ENCODE results near the gene AFF4. TPM values are rescaled to one million over a fixed set of nuclear protein-coding genes. Genes with fewer than 3 reads are reported as not detected.

Gene AFF4
- total RNA-seq, 2 experiments from 2014 or later = 19.4 to 19.9 TPM

- DNase-seq = no peak
- TF ChIP-seq CTCF (IDR thresholded peaks at IDR 0.05) = no peak
- peaks cover 19% of the 10 kb centered on the region for H3K36me3 Mint-ChIP-seq (ENCODE audit: low read depth)
- no peaks in the 10 kb centered on the region for H3K27me3 Mint-ChIP-seq
- H3K4me1 Mint-ChIP-seq (ENCODE audit: low read depth) = peaks cover 4% of the 10 kb centered on the region
- intact Hi-C loops (cut with micrococcal nuclease) = no loop called here
- H3K9me3 Mint-ChIP-seq = no peaks in the 10 kb centered on the region
- no peak for ATAC-seq
- no peak overlapping the region for H3K27ac Mint-ChIP-seq
- H3K4me3 Mint-ChIP-seq = no peak overlapping the region
- POLR2A ChIA-PET = no interaction called here
- CTCF ChIA-PET = no interaction called here
Observed at GRCh38 chr5:132916086-132916485, 47.3 kb downstream of the AFF4 start.

GRCh38 chr5:132915681-132916080 is 47.8 kb downstream of the AFF4 start:
- DNase-seq (no peak), ATAC-seq (no peak)
- H3K27me3 Mint-ChIP-seq = no peaks in the 10 kb centered on the region
- ChIA-PET POLR2A (no interaction called here), CTCF (no interaction called here)
- TF ChIP-seq CTCF (IDR thresholded peaks at IDR 0.05) = no peak
- peaks cover 4% of the 10 kb centered on the region for H3K4me1 Mint-ChIP-seq (ENCODE audit: low read depth)
- no peak overlapping the region for H3K27ac Mint-ChIP-seq
- H3K36me3 Mint-ChIP-seq (ENCODE audit: low read depth) = peaks cover 17% of the 10 kb centered on the region
- intact Hi-C loops (cut with micrococcal nuclease) = no loop called here
- no peak overlapping the region for H3K4me3 Mint-ChIP-seq
- no peaks in the 10 kb centered on the region for H3K9me3 Mint-ChIP-seq

GRCh38 chr5:132909702-132910101 is 53.7 kb downstream of the AFF4 start:
- Mint-ChIP-seq H3K4me1 (ENCODE audit: low read depth) (peaks cover 6% of the 10 kb centered on the region), H3K27ac (no peak overlapping the region), H3K9me3 (no peaks in the 10 kb centered on the region), H3K36me3 (ENCODE audit: low read depth) (peaks cover 11% of the 10 kb centered on the region), H3K4me3 (no peak overlapping the region), H3K27me3 (no peaks in the 10 kb centered on the region)
- ATAC-seq = no peak
- DNase-seq = no peak
- TF ChIP-seq CTCF (IDR thresholded peaks at IDR 0.05) = no peak
- POLR2A ChIA-PET = no interaction called here
- CTCF ChIA-PET = no interaction called here
- intact Hi-C loops (cut with micrococcal nuclease) = no loop called here

GRCh38 chr5:132907161-132907560 is 56.3 kb downstream of the AFF4 start:
- TF ChIP-seq CTCF (IDR thresholded peaks at IDR 0.05) = no peak
- no peaks in the 10 kb centered on the region for H3K9me3 Mint-ChIP-seq
- H3K4me3 Mint-ChIP-seq = no peak overlapping the region
- H3K27ac Mint-ChIP-seq = no peak overlapping the region
- H3K27me3 Mint-ChIP-seq = no peaks in the 10 kb centered on the region
- ChIA-PET CTCF (no interaction called here), POLR2A (no interaction called here)
- intact Hi-C loops (cut with micrococcal nuclease) = no loop called here
- peaks cover 16% of the 10 kb centered on the region for H3K36me3 Mint-ChIP-seq (ENCODE audit: low read depth)
- H3K4me1 Mint-ChIP-seq (ENCODE audit: low read depth) = peaks cover 7% of the 10 kb centered on the region
- no peak for ATAC-seq
- DNase-seq = no peak

- no peak for DNase-seq
- ATAC-seq = no peak
- POLR2A ChIA-PET = interaction anchor here (0.6 kb wide), 1 partner anchor 55 kb away, joined by 3 read pairs; no protein-coding TSS in a partner anchor
- Mint-ChIP-seq H3K27me3 (no peaks in the 10 kb centered on the region), H3K9me3 (no peaks in the 10 kb centered on the region), H3K4me1 (ENCODE audit: low read depth) (peaks cover 7% of the 10 kb centered on the region), H3K4me3 (no peak overlapping the region), H3K36me3 (ENCODE audit: low read depth) (peaks cover 16% of the 10 kb centered on the region), H3K27ac (no peak overlapping the region)
- CTCF ChIA-PET = interaction anchor here (1.3 to 1.8 kb wide), 3 partner anchors 15 to 159 kb away, joined by 3 to 5 read pairs (median 4); partner anchors contain the start of gene CCNI2
- TF ChIP-seq CTCF (IDR thresholded peaks at IDR 0.05) = no peak
- intact Hi-C loops (cut with micrococcal nuclease) = no loop called here
Observed at GRCh38 chr5:132905938-132906337, 57.5 kb downstream of the AFF4 start.

Data from activated CD8-positive, alpha-beta T cell treated with anti-CD3 and anti-CD28 coated beads for 36 hours (primary cell).